Stimulated activated CD4-positive, alpha-beta T cell treated with anti-CD3 and anti-CD28 coated beads, Interleukin-4, amount 100 ng/mL, for 24 hours (primary cell): Measurements from ENCODE around the gene TMEM38A.
"Not testable (repeated sequence)": the region's sequence is repeated elsewhere in the genome, so short reads cannot be mapped to it uniquely, and the experiment has no call there.

ENCODE experiments used
- DNase-seq: peaks from one replicate; pipeline ENCODE4 v3.0.0-alpha.2; 2020

TMEM38A gene

GRCh38 chr19:16678498-16678897 lies 17.6 kb downstream of the TMEM38A start:
- no peak for DNase-seq

GRCh38 chr19:16679811-16680210 lies 18.9 kb downstream of the TMEM38A start:
- DNase-seq: no peak

- DNase-seq: no peak
Measured at GRCh38 chr19:16682539-16682938, 21.6 kb downstream of the TMEM38A start.

- no peak for DNase-seq
Measured at GRCh38 chr19:16684216-16684615, 23.3 kb downstream of the TMEM38A start.

- no peak for DNase-seq
Measured at GRCh38 chr19:16688084-16688483, 27.1 kb downstream of the TMEM38A start.

GRCh38 chr19:16698914-16699313 lies 38.0 kb downstream of the TMEM38A start:
- DNase-seq: no peak

GRCh38 chr19:16702123-16702522 lies 41.2 kb downstream of the TMEM38A start:
- DNase-seq: no peak

- DNase-seq: no peak
Measured at GRCh38 chr19:16703677-16704076, 42.7 kb downstream of the TMEM38A start.

GRCh38 chr19:16710870-16711269 lies 49.9 kb downstream of the TMEM38A start:
- not testable (repeated sequence) for DNase-seq

GRCh38 chr19:16712295-16712694 lies 51.4 kb downstream of the TMEM38A start:
- not testable (repeated sequence) for DNase-seq

- peak; percentile 35 for DNase-seq
Measured at GRCh38 chr19:16714702-16715287, 53.9 kb downstream of the TMEM38A start.

- no peak for DNase-seq
Measured at GRCh38 chr19:16715611-16716010, 54.7 kb downstream of the TMEM38A start.

- DNase-seq: no peak
Measured at GRCh38 chr19:16721051-16721450, 60.1 kb downstream of the TMEM38A start.

GRCh38 chr19:16722591-16722990 lies 61.7 kb downstream of the TMEM38A start:
- no peak for DNase-seq

- DNase-seq: no peak
Measured at GRCh38 chr19:16726916-16727315, 66.0 kb downstream of the TMEM38A start.

- DNase-seq: not testable (repeated sequence)
Measured at GRCh38 chr19:16735650-16736266, 74.8 kb downstream of the TMEM38A start.

- no peak for DNase-seq
Measured at GRCh38 chr19:16736709-16737108, 75.8 kb downstream of the TMEM38A start.

GRCh38 chr19:16737911-16738310 lies 77.0 kb downstream of the TMEM38A start:
- no peak for DNase-seq

- no peak for DNase-seq
Measured at GRCh38 chr19:16739546-16739945, 78.6 kb downstream of the TMEM38A start.
